Tibial artery (tissue), 4 donors: Measurements from ENCODE around the gene SCN1B.

Experiments
- DNase-seq, 2 donors: peaks; one replicate each; pipeline ENCODE4 v3.0.0-alpha.2; 2019
- H3K27ac ChIP-seq, 2 donors: fragments of 200-600 bp; sonication (generic) in 1 of 2; 1 replicate in 1 of 2; 2 replicates in 1 of 2; pipeline ENCODE4 v1.5.1; 2018 to 2019; ENCODE audit warnings: mild to moderate bottlenecking in 1 of 2
- H3K27me3 ChIP-seq, 2 donors: fragments of 200-600 bp; sonication (generic) in 1 of 2; one replicate each; pipeline versions ENCODE4 v1.5.1 to v1.6.0; 2016 to 2019
- H3K36me3 ChIP-seq, 3 donors: fragments of 200-600 bp; sonication (generic) in 2 of 3; one replicate each; pipeline ENCODE4 v1.5.1; 2016 to 2019; ENCODE audit warnings: mild to moderate bottlenecking in 2 of 3
- H3K4me1 ChIP-seq, 4 donors: fragments of 200-600 bp; sonication (generic) in 2 of 4; 1 replicate in 3 of 4; 2 replicates in 1 of 4; pipeline ENCODE4 v1.5.1; 2016 to 2019
- H3K4me3 ChIP-seq, 2 donors: fragments of 200-600 bp; sonication (generic) in 1 of 2; 1 replicate in 1 of 2; 2 replicates in 1 of 2; pipeline ENCODE4 v1.5.1; 2018 to 2019; ENCODE audit warnings: mild to moderate bottlenecking in 2 of 2
- H3K9me3 ChIP-seq, 3 donors: fragments of 200-600 bp; sonication (generic) in 1 of 3; one replicate each; pipeline ENCODE4 v1.5.1; 2016 to 2019
- CTCF ChIP-seq, 2 experiments: fragments of 200-600 bp in 1 of 2; fragments of 450-650 bp in 1 of 2; IDR thresholded peaks; one replicate each; pipeline ENCODE4 v1.5.1; 2017 to 2019; ENCODE audit warnings: antibody characterized with exemption in 2 of 2, mild to moderate bottlenecking in 1 of 2, moderate library complexity in 1 of 2
- intact Hi-C: fragments of 100-400 bp; cut with DNase I; formaldehyde crosslinking; loops from one replicate; pipeline ENCODE4 v1.15.0; 2023; ENCODE audit warnings: low total_unique reads

Gene SCN1B

GRCh38 chr19:35009424-35010415 lies 20.6 kb upstream of the SCN1B start:
- intact Hi-C loops: loop anchor here (2.0 kb wide), 1 partner anchor 37 kb away; no protein-coding TSS in a partner anchor
- no peak for TF ChIP-seq CTCF (IDR thresholded peaks at IDR 0.05)
- no peak overlapping the region for H3K27ac ChIP-seq
- H3K9me3 ChIP-seq: no peaks in the 10 kb centered on the region
- H3K4me1 ChIP-seq: peaks cover 0 to 5% (median 2%) of the 10 kb centered on the region in 4 donors
- H3K36me3 ChIP-seq: peaks cover 21 to 67% (median 48%) of the 10 kb centered on the region in 3 donors
- H3K4me3 ChIP-seq: no peak overlapping the region
- no peak for DNase-seq
- H3K27me3 ChIP-seq: no peaks in the 10 kb centered on the region

- no peak for TF ChIP-seq CTCF (IDR thresholded peaks at IDR 0.05)
- no peak for DNase-seq
- Histone ChIP-seq H3K27ac (no peak overlapping the region), H3K4me1 (peaks cover 0 to 5% (median 2%) of the 10 kb centered on the region in 4 donors), H3K27me3 (no peaks in the 10 kb centered on the region), H3K9me3 (no peaks in the 10 kb centered on the region), H3K4me3 (no peak overlapping the region), H3K36me3 (peaks cover 33 to 67% (median 54%) of the 10 kb centered on the region in 3 donors)
- intact Hi-C loops: loop anchor here (2.0 kb wide), 1 partner anchor 38 kb away; no protein-coding TSS in a partner anchor
Measured at GRCh38 chr19:35011091-35011689, 19.1 kb upstream of the SCN1B start.

- TF ChIP-seq CTCF (IDR thresholded peaks at IDR 0.05): no peak
- peaks cover 0 to 5% (median 2%) of the 10 kb centered on the region in 4 donors for H3K4me1 ChIP-seq
- no peaks in the 10 kb centered on the region for H3K9me3 ChIP-seq
- DNase-seq: no peak
- peaks cover 33 to 70% (median 58%) of the 10 kb centered on the region in 3 donors for H3K36me3 ChIP-seq
- no peak overlapping the region for H3K4me3 ChIP-seq
- intact Hi-C loops: loop anchor here (2.0 kb wide), 1 partner anchor 39 kb away; no protein-coding TSS in a partner anchor
- no peaks in the 10 kb centered on the region for H3K27me3 ChIP-seq
- no peak overlapping the region for H3K27ac ChIP-seq
Measured at GRCh38 chr19:35011737-35012682, 18.3 kb upstream of the SCN1B start.

- H3K36me3 ChIP-seq: peaks cover 34 to 82% (median 69%) of the 10 kb centered on the region in 3 donors
- no peaks in the 10 kb centered on the region for H3K9me3 ChIP-seq
- H3K27me3 ChIP-seq: no peaks in the 10 kb centered on the region
- H3K4me1 ChIP-seq: peaks cover 0 to 5% (median 2%) of the 10 kb centered on the region in 4 donors
- intact Hi-C loops: no loop called here
- DNase-seq: peak; percentile 68 to 80
- peak; percentile 95 to 98 for TF ChIP-seq CTCF (IDR thresholded peaks at IDR 0.05)
- no peak overlapping the region for H3K27ac ChIP-seq
- H3K4me3 ChIP-seq: no peak overlapping the region
Measured at GRCh38 chr19:35013041-35013819, 17.0 kb upstream of the SCN1B start.
